KMS-11 (cell line): ENCODE results near the gene GNG7.
A peak's percentile ranks its signal among the peaks of the same experiment; 100 is the strongest.
"Not testable (repeated sequence)": the region's sequence is repeated elsewhere in the genome, so short reads cannot be mapped to it uniquely, and the experiment has no call there.

Experiments used
- H2AFZ ChIP-seq: fragments of 200-600 bp; sonication (generic); 2 replicates; pipeline ENCODE4 v1.6.1; 2016; ENCODE audit warnings: antibody characterized with exemption, mixed run types, low read depth
- H3K27ac ChIP-seq: fragments of 200-600 bp; sonication (generic); 2 replicates; pipeline ENCODE4 v1.6.1; 2016; ENCODE audit warnings: mild to moderate bottlenecking, mixed run types
- H3K27me3 ChIP-seq: fragments of 200-600 bp; sonication (generic); 2 replicates; pipeline ENCODE4 v1.6.1; 2017; ENCODE audit warnings: mild to moderate bottlenecking, low read depth, mixed run types, moderate library complexity; ENCODE audit not compliant: insufficient read depth
- H3K36me3 ChIP-seq: fragments of 200-600 bp; sonication (generic); 2 replicates; pipeline ENCODE4 v1.6.1; 2017; ENCODE audit warnings: mild to moderate bottlenecking, mixed run types; ENCODE audit not compliant: insufficient read depth
- H3K4me1 ChIP-seq: fragments of 200-600 bp; sonication (generic); 2 replicates; pipeline ENCODE4 v1.6.1; 2016; ENCODE audit warnings: mild to moderate bottlenecking, low read depth, mixed run types; ENCODE audit not compliant: poor library complexity, severe bottlenecking
- H3K4me2 ChIP-seq: fragments of 200-600 bp; sonication (generic); 2 replicates; pipeline ENCODE4 v1.7.0; 2016; ENCODE audit warnings: mild to moderate bottlenecking, mixed run types
- H3K4me3 ChIP-seq: fragments of 200-600 bp; sonication (generic); IDR thresholded peaks from 2 replicates; pipeline ENCODE4 v1.6.1; 2017; ENCODE audit warnings: low read depth, low read length, mixed read lengths; ENCODE audit not compliant: insufficient read depth
- H3K79me2 ChIP-seq: fragments of 200-600 bp; sonication (generic); 2 replicates; pipeline ENCODE4 v1.6.1; 2016; ENCODE audit warnings: low read depth, mixed run types; ENCODE audit not compliant: insufficient read depth
- H3K9ac ChIP-seq: fragments of 200-600 bp; sonication (generic); 2 replicates; pipeline ENCODE4 v1.6.1; 2016; ENCODE audit warnings: mild to moderate bottlenecking, mixed run types
- H4K20me1 ChIP-seq: fragments of 200-600 bp; sonication (generic); 2 replicates; pipeline ENCODE4 v1.6.1; 2016; ENCODE audit warnings: mild to moderate bottlenecking, mixed run types; ENCODE audit not compliant: insufficient read depth
- CTCF ChIP-seq: fragments of 200-600 bp; sonication (generic); conservative IDR thresholded peaks from 2 replicates; pipeline ENCODE4 v1.6.1; 2017; ENCODE audit warnings: low read depth, mild to moderate bottlenecking, antibody characterized with exemption, low read length, moderate library complexity, mixed read lengths

GNG7 gene

GRCh38 chr19:2608602-2608922, 93.9 kb downstream of the GNG7 start:
- TF ChIP-seq CTCF, result no peak
- Histone ChIP-seq H3K4me1 (peaks cover 59% of the 10 kb centered on the region), H3K79me2 (no peaks in the 10 kb centered on the region), H3K4me3 (no peak overlapping the region), H4K20me1 (no peaks in the 10 kb centered on the region), H3K27ac (peak overlapping the region; percentile 81; the same call in 1 of the 2 replicates), H3K27me3 (no peaks in the 10 kb centered on the region), H3K9ac (0 out of 2 replicates have a peak overlapping the region, but pooled peaks have one; percentile 13), H2AFZ (peak overlapping the region; percentile 25; the same call in 1 of the 2 replicates), H3K4me2 (peak overlapping the region; percentile 93), H3K36me3 (no peaks in the 10 kb centered on the region)

GRCh38 chr19:2607712-2608601, 94.5 kb downstream of the GNG7 start:
- Histone ChIP-seq H3K27ac (peak overlapping the region; percentile 81), H3K4me2 (peak overlapping the region; percentile 93), H3K79me2 (no peaks in the 10 kb centered on the region), H4K20me1 (no peaks in the 10 kb centered on the region), H3K4me3 (no peak overlapping the region), H3K36me3 (no peaks in the 10 kb centered on the region), H3K27me3 (no peaks in the 10 kb centered on the region), H3K4me1 (peaks cover 53% of the 10 kb centered on the region), H3K9ac (peak overlapping the region; percentile 46; the same call in 1 of the 2 replicates), H2AFZ (peak overlapping the region; percentile 25; the same call in 1 of the 2 replicates)
- no peak for TF ChIP-seq CTCF

- H3K4me3 ChIP-seq, H3K27ac ChIP-seq, H3K27me3 ChIP-seq, H4K20me1 ChIP-seq, H3K4me2 ChIP-seq, H2AFZ ChIP-seq, H3K79me2 ChIP-seq, H3K36me3 ChIP-seq, H3K9ac ChIP-seq: not testable (repeated sequence)
- peaks cover 45% of the 10 kb centered on the region for H3K4me1 ChIP-seq
These were observed 95.7 kb downstream of the GNG7 start for GRCh38 chr19:2606774-2607173.

- not testable (repeated sequence) for H3K27me3 ChIP-seq, H3K27ac ChIP-seq, H4K20me1 ChIP-seq, H3K79me2 ChIP-seq, H3K36me3 ChIP-seq, H2AFZ ChIP-seq, H3K4me2 ChIP-seq, H3K4me3 ChIP-seq, H3K9ac ChIP-seq
- H3K4me1 ChIP-seq, result peaks cover 45% of the 10 kb centered on the region
These were observed 96.6 kb downstream of the GNG7 start for GRCh38 chr19:2605889-2606288.

DNA sequence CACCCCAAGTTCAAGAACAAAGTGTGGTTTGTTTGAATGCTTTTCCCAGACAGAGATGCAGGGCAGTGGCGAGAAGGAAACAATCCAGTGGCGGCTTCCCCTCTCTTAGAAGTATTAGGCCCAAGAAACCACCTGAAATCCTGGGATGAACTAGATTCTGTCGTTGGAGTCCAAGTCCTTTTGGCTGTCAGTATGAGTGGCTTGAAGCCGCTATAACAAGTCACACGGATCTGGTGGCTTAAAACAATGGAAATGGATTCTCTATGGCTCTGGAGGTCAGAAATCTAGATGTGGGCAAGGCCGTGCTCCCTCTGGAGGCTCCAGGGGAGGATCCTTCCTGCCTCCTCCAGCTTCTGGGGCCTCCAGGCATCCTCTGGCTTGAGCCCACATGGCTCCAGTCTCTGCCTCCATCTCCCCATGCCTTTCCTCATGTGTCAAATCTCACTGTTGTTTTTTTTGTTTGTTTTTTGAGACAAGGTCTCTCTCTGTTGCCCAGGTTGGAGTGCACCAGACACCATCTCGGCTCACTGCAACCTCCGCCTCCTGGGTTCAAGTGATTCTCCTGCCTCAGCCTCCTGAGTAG, 97.7 kb downstream of the GNG7 start:
- Histone ChIP-seq H2AFZ (no peak overlapping the region), H3K79me2 (no peaks in the 10 kb centered on the region), H3K36me3 (no peaks in the 10 kb centered on the region), H3K4me1 (peaks cover 47% of the 10 kb centered on the region), H3K27ac (no peak overlapping the region), H3K9ac (no peak overlapping the region), H4K20me1 (no peaks in the 10 kb centered on the region), H3K4me3 (no peak overlapping the region), H3K27me3 (no peaks in the 10 kb centered on the region), H3K4me2 (no peak overlapping the region)
- TF ChIP-seq CTCF, result no peak
